WTC11 (cell line): Measurements from ENCODE around the gene LRRC4. TPM values are rescaled to one million over a fixed set of nuclear protein-coding genes. Genes with fewer than 3 reads are reported as not detected.

Experiments used
- CDX4 ChIP-seq: fragments of 250-450 bp; sonication (Bioruptor Pico); IDR thresholded peaks from 2 replicates; pipeline ENCODE4 v1.9.0; 2021; ENCODE audit warnings: moderate library complexity, mild to moderate bottlenecking, inconsistent platforms, borderline replicate concordance
- CREM ChIP-seq: sonication (generic); formaldehyde crosslinking; IDR thresholded peaks from 2 replicates; pipeline ENCODE4 v1.8.1; 2022; ENCODE audit warnings: mild to moderate bottlenecking, missing genetic modification reagents, moderate library complexity
- ERG ChIP-seq: fragments of 250-450 bp; sonication (Bioruptor Pico); IDR thresholded peaks from 2 replicates; pipeline ENCODE4 v1.8.0; 2021; ENCODE audit warnings: mild to moderate bottlenecking
- FOXP4 ChIP-seq: sonication (generic); formaldehyde crosslinking; IDR thresholded peaks from 2 replicates; pipeline ENCODE4 v1.8.0; 2022; ENCODE audit warnings: mild to moderate bottlenecking, missing genetic modification reagents
- HMGXB4 ChIP-seq: sonication (generic); formaldehyde crosslinking; IDR thresholded peaks from 2 replicates; pipeline ENCODE4 v1.8.1; 2023; ENCODE audit warnings: mild to moderate bottlenecking, moderate library complexity, missing genetic modification reagents
- RELA ChIP-seq: sonication (generic); formaldehyde crosslinking; IDR thresholded peaks from 2 replicates; pipeline ENCODE4 v1.8.1; 2022; ENCODE audit warnings: missing genetic modification reagents, mild to moderate bottlenecking, borderline replicate concordance
- SOX15 ChIP-seq: fragments of 250-450 bp; sonication (Bioruptor Pico); IDR thresholded peaks from 2 replicates; pipeline ENCODE4 v1.9.0; 2021; ENCODE audit warnings: mild to moderate bottlenecking
- ZNF532 ChIP-seq: fragments of 250-450 bp; sonication (Bioruptor Pico); IDR thresholded peaks from 2 replicates; pipeline ENCODE4 v1.9.0; 2021; ENCODE audit warnings: mild to moderate bottlenecking, borderline replicate concordance
- total RNA-seq: library from RNA; stranded (reverse); gene quantifications from 3 replicates; pipeline ENCODE4 v1.2.3, GENCODE V29; 2021
- TF ChIP-seq, protein P1 (sequence below): sonication (generic); formaldehyde crosslinking; IDR thresholded peaks from 2 replicates; pipeline ENCODE4 v1.8.1; 2023; ENCODE audit warnings: mild to moderate bottlenecking, missing genetic modification reagents, moderate library complexity
- TF ChIP-seq, protein P2 (sequence below): sonication (generic); formaldehyde crosslinking; IDR thresholded peaks from 2 replicates; pipeline ENCODE4 v1.8.1; 2023; ENCODE audit warnings: mild to moderate bottlenecking, missing genetic modification reagents, borderline replicate concordance
- TF ChIP-seq, protein P3 (sequence below): sonication (generic); formaldehyde crosslinking; IDR thresholded peaks from 2 replicates; pipeline ENCODE4 v1.8.1; 2022; ENCODE audit warnings: mild to moderate bottlenecking, moderate library complexity, missing genetic modification reagents

LRRC4 gene
- total RNA-seq, 1 experiment from 2014 or later, result 14.9 TPM

DNA sequence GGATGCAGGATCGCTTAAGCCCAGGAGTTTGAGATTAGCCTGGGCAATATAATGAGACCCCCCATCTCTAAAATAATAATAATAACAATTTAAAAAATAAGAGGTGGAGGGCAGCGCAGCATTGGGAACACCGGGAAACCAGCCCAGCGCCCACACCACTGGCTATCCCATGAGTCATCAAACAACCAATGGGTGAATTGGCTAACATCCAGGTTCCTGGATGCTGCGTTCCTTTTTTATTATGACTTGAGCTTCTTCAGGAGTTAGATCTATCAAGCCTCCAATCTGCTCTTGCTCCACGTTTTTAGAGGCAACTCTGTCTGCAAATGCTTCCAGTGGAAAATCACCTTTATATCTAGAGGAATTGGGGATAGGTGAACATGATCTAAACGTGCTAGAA, 10.0 kb upstream of the LRRC4 start (continued):
- TF ChIP-seq ZNF532 (CRISPR knock-in tag) (no peak), HMGXB4 (CRISPR knock-in tag) (no peak), ERG (CRISPR knock-in tag) (no peak), SOX15 (CRISPR knock-in tag) (no peak), CDX4 (no peak), CREM (CRISPR knock-in tag) (no peak), RELA (no peak), FOXP4 (no peak)
- TF ChIP-seq, protein P1, sequence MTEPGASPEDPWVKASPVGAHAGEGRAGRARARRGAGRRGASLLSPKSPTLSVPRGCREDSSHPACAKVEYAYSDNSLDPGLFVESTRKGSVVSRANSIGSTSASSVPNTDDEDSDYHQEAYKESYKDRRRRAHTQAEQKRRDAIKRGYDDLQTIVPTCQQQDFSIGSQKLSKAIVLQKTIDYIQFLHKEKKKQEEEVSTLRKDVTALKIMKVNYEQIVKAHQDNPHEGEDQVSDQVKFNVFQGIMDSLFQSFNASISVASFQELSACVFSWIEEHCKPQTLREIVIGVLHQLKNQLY, result no peak
- TF ChIP-seq, protein P2, sequence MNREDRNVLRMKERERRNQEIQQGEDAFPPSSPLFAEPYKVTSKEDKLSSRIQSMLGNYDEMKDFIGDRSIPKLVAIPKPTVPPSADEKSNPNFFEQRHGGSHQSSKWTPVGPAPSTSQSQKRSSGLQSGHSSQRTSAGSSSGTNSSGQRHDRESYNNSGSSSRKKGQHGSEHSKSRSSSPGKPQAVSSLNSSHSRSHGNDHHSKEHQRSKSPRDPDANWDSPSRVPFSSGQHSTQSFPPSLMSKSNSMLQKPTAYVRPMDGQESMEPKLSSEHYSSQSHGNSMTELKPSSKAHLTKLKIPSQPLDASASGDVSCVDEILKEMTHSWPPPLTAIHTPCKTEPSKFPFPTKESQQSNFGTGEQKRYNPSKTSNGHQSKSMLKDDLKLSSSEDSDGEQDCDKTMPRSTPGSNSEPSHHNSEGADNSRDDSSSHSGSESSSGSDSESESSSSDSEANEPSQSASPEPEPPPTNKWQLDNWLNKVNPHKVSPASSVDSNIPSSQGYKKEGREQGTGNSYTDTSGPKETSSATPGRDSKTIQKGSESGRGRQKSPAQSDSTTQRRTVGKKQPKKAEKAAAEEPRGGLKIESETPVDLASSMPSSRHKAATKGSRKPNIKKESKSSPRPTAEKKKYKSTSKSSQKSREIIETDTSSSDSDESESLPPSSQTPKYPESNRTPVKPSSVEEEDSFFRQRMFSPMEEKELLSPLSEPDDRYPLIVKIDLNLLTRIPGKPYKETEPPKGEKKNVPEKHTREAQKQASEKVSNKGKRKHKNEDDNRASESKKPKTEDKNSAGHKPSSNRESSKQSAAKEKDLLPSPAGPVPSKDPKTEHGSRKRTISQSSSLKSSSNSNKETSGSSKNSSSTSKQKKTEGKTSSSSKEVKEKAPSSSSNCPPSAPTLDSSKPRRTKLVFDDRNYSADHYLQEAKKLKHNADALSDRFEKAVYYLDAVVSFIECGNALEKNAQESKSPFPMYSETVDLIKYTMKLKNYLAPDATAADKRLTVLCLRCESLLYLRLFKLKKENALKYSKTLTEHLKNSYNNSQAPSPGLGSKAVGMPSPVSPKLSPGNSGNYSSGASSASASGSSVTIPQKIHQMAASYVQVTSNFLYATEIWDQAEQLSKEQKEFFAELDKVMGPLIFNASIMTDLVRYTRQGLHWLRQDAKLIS, result no peak
- TF ChIP-seq, protein P3, sequence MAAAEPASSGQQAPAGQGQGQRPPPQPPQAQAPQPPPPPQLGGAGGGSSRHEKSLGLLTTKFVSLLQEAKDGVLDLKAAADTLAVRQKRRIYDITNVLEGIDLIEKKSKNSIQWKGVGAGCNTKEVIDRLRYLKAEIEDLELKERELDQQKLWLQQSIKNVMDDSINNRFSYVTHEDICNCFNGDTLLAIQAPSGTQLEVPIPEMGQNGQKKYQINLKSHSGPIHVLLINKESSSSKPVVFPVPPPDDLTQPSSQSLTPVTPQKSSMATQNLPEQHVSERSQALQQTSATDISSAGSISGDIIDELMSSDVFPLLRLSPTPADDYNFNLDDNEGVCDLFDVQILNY (CRISPR knock-in tag), result no peak
